HL-60 (cell line): ENCODE data around the gene TMEM101.

Source experiments
- DNase-seq, 2 experiments: peaks; one replicate each; pipeline ENCODE4 v3.0.0-alpha.2; 2010 to 2020; ENCODE audit warnings: low read depth in 1 of 2, low spot score in 1 of 2
- H3K27ac ChIP-seq: fragments of 250-450 bp; sonication (Bioruptor Pico); replicated peaks from 2 replicates; pipeline ENCODE4 v1.5.1; 2020; ENCODE audit warnings: mild to moderate bottlenecking, moderate library complexity
- H3K27me3 ChIP-seq: fragments of 250-450 bp; sonication (Bioruptor Pico); 2 replicates; pipeline ENCODE4 v1.5.1; 2021; ENCODE audit warnings: mild to moderate bottlenecking, moderate library complexity; ENCODE audit not compliant: insufficient read depth, poor library complexity, severe bottlenecking
- H3K4me3 ChIP-seq: replicated peaks from 2 replicates; pipeline ENCODE4 v1.5.1; 2011; ENCODE audit warnings: mild to moderate bottlenecking, control low read depth, low read length; ENCODE audit not compliant: insufficient read depth
- CTCF ChIP-seq: IDR thresholded peaks from one replicate; pipeline ENCODE4 v1.5.1; 2011; ENCODE audit warnings: low read length, control low read depth, inconsistent platforms; ENCODE audit not compliant: insufficient read depth
- GABPA ChIP-seq: IDR thresholded peaks from 2 replicates; pipeline ENCODE4 v1.6.1; 2012; ENCODE audit warnings: low read depth
- POLR2AphosphoS5 ChIP-seq: IDR thresholded peaks from 2 replicates; pipeline ENCODE4 v1.6.1; 2012; ENCODE audit warnings: low read depth
- REST ChIP-seq: IDR thresholded peaks from 2 replicates; pipeline ENCODE4 v1.6.1; 2012; ENCODE audit warnings: low read depth; ENCODE audit not compliant: insufficient replicate concordance
- SPI1 ChIP-seq: IDR thresholded peaks from 2 replicates; pipeline ENCODE4 v1.6.1; 2012; ENCODE audit warnings: low read depth, mild to moderate bottlenecking, borderline replicate concordance

Gene TMEM101

GRCh38 chr17:43979671-43980070, 35.1 kb downstream of the TMEM101 start:
- Histone ChIP-seq H3K27me3 (peaks cover 31% of the 10 kb centered on the region), H3K27ac (no peak overlapping the region), H3K4me3 (no peak overlapping the region)
- TF ChIP-seq GABPA: no peak
- TF ChIP-seq SPI1: no peak
- no peak for TF ChIP-seq REST
- no peak for TF ChIP-seq POLR2AphosphoS5
- no peak for TF ChIP-seq CTCF
- DNase-seq: no peak

- peaks cover 24% of the 10 kb centered on the region for H3K27me3 ChIP-seq
- TF ChIP-seq GABPA: no peak
- no peak for TF ChIP-seq SPI1
- TF ChIP-seq POLR2AphosphoS5: no peak
- no peak for TF ChIP-seq REST
- TF ChIP-seq CTCF: no peak
- no peak overlapping the region for H3K4me3 ChIP-seq
- no peak overlapping the region for H3K27ac ChIP-seq
- DNase-seq: no peak
Measured at GRCh38 chr17:43979011-43979410, 35.8 kb downstream of the TMEM101 start.

GRCh38 chr17:43978078-43978477, 36.7 kb downstream of the TMEM101 start:
- TF ChIP-seq GABPA (no peak), REST (no peak), SPI1 (no peak), POLR2AphosphoS5 (no peak), CTCF (no peak)
- H3K4me3 ChIP-seq: no peak overlapping the region
- no peak for DNase-seq

More at GRCh38 chr17:43978078-43978477, 36.7 kb downstream of the TMEM101 start:
- no peak overlapping the region for H3K27ac ChIP-seq
- peaks cover 16% of the 10 kb centered on the region for H3K27me3 ChIP-seq
